IPS DF 4.7 (cell line): ENCODE measurements around the gene MEF2C.

Source experiments
- DNase-seq: peaks from one replicate; pipeline ENCODE4 v3.0.0-alpha.2; 2013; ENCODE audit warnings: low spot score; ENCODE audit errors: extremely low read depth

Gene MEF2C

DNA sequence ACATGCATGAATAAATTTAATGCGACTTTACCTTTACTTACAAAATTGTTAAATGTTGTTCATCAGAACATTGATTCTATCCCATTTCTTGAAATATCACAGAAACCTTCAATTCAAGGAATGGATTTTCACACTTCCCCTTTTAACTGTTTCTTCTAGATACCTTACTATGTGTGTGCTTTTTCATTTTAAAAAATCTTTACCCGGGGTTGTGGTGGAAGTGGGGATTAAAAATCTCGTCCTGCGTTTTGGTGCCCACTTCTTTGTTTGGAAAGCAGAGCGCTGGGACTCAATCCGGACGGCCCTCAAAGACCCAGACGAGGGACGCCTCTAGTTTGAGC is 5.8 kb upstream of the MEF2C start:
- DNase-seq, result no peak

DNA sequence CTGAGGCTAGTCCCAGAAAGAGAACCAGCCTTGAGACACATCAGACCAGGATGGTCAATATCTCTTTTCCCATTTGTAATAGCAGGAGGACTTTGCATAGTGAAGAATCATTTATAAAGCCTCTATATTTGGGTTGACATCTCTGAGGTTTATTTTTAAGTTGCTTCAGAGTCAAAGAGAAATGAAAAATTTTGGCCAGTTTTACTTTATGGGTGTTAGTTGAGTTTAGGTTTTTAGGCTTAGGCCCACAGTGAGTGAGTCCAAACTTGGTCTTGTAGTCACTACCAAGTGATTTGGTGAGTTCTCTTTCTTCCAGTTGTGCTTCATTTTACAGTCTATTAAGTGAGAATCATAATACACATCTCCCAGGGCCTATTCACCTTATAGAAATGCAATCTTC is 5.3 kb upstream of the MEF2C start:
- DNase-seq, result no peak

DNA sequence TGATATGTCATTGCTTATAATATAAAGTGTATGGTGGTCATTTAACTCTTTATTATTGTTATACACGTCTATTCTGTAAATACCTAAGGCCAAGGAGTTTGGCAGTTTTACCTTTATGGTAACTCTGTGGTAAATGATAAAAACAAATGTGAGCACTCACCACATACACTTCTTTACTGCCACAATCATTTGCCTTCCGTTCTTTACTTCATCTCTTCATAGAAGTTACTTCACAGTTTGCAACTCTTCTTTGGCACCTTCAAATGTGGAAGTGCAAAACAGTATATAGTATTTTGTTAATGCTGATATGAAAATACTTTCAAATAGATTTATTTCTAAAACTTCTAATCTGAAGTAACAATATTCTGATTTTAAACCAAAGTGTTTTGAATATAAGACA is 4.4 kb upstream of the MEF2C start:
- no peak for DNase-seq

DNA sequence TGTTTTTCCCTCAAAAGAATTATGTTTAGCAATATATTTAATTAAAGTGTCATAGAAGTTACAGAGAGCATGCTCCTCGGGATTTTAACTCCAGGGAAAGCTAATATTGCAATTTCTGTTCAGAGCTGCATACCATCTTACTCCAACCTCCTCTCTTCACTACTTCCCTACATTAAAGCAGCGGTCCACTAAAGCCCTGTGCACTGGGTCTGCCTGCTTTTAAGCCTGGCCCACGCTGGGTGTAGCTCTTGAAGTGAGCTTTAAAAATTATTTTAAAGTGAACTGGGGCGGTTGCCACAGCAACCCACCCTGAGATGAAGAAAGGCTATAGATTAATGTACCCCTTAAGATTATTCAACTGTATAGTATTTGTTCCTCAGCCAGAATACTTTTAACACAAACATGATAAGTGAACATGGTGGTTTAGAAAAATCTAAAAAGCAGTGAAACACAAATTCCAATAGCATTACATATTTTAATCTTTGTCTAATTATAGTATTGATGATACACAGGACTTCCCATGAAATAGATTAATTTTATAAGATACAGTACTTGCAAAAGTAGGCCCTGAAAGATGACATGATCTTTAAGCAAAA is 3.9 kb upstream of the MEF2C start:
- DNase-seq, result no peak

DNA sequence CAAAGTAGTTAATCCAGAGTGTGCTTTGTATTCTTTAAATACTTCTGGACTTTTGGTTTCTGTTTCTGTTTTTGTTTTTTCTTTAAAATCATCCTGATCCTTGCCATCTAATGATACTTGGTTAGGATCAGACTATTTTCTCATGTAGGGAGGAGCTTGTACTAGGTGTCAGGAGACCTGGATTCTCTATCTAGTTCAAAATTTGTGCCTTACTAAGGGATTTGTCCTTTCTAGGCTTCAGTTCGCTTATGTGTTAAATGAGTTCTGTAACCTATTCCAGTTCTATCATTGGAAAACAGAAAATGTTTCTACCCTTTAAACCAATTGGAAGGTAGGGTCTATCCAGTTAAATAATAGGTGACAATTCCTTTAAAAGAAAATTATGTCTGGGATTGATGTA is 3.3 kb upstream of the MEF2C start:
- DNase-seq, result no peak

DNA sequence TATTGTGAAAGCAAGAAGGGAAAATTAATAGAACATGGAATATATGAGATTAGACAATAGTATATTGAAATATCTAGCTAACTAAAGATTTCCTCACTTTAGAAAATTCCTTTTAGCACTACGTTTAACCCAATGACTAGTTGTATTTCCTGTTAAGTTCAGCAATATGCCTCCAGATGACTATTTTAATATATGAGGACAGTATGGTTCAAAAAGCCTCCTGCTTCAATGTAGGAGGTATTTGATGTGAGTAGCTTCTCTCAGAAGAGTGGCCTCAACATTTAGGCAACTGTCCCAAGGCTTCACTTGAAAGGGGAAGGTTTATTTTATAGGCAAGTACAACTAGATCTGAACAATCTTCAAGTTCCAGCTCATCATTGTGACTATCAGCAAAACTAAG is 2.0 kb upstream of the MEF2C start:
- no peak for DNase-seq

DNA sequence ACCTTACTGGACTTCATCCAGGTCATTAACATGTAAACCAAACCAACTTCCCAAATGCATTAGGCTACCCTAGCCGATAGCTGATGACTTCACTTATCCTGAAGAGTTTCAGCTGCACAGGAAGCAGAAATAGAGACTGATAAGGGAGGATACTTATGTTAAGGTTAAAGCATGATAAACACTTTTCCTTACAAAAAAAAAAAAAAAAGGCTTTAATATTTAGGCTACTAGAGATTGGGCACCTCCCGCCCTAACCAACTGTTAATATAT is 1.6 kb upstream of the MEF2C start:
- DNase-seq, result no peak

DNA sequence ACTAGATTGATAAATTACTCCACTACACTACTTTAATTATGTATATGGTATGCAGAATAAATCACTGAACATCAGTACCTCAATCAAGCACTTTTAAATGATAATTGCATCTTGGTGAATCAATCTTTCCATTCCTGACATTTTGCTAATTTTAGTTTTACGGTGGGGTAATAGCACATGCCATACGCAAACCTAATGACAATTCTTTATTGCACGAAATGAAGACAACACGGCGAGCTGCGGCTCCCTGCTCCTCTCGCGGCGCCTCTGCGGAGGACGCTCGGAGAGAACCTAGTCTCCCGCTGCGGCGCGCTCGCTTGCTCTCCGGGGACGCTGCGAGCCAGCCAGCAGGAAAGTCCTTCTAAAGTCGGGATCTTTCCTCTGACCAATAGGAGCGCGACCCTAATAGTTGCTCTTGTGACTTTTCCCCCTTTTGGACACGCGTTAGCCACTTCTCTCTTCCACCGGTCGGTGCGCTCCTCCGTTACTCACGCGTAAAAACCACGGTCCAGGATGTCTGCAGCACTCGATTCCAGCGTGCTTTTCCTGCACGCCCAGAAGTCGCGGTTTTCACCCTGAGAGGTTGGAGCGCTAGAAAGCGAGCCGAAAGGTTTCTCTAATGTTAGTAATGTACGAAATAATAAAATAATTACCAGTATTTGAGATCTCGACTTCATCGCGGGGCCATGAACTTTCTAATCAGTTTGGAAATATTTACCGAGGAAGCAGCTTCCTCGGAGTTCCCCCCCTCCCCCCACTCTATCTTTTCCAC is 1.0 kb upstream of the MEF2C start:
- DNase-seq, result no peak

DNA sequence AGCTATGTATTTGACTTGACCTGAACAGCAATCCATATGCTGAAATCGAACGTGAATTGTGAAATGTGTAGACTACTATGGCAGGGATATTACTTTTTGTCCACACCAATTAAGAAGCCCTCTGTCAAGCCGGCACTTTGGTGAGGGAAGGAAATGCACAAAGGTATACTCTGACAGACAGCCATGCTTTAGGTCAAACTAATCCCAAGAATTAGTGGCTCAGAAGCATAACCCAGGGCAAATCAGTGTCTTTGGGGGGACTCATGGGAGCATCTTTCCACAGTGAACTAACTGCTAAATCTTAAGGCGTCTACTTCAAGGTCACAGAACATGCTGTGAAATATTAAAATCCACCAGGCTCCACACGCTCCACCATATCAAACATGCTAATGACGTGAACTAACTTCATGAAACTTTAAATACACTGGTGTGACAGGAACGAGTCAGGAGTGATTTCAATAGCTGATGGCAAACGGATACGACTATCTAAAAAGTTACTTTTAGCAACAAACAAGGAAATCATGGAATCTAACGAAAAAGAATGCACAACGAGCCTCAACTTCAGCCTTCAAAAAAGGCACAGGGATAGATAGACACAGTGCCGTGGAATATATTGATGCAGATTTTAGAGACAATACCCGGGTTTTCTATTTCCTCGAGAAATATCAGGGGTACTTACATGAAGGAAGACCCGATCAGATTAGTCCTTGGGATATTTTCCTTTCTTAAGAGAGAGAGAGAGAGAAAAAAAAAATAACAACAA is 527 bp downstream of the MEF2C start:
- no peak for DNase-seq

DNA sequence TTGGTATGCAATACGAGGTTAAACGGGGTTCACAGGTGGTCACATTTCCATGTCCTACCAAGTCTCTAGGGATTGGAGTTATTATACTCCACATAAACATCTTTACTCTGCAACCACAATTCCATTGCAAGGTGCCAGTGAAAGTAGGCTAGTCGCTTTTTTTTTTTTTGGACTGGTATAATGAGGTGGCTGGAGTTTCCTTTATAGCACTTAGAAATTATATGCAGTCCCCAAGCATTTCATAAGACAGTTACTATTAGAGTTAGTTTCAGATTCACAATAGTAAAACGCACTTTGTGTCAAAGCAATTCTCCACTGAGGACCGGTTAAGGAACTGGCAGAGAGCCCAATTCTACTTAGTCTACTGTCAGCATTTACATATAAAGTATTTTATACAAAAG is 1.4 kb downstream of the MEF2C start:
- no peak for DNase-seq

DNA sequence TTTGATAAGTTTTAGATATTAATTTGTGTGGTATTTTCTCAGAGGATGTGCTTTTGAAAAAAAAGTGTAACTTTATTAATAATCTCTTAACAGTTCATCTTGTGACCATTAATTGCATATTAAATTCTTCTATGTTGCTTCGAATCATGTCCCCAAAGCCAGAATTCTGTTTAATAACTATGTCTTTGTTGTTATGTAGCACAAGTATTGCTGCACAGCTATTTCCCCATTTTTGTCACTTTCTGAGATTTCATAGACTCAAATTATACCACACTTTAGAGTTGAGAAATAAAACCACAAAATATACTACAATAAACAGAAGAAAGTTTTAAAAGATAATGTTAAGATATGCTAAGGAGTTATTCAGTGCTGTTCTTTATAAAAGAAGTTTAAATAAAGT is 2.8 kb downstream of the MEF2C start:
- DNase-seq, result no peak

DNA sequence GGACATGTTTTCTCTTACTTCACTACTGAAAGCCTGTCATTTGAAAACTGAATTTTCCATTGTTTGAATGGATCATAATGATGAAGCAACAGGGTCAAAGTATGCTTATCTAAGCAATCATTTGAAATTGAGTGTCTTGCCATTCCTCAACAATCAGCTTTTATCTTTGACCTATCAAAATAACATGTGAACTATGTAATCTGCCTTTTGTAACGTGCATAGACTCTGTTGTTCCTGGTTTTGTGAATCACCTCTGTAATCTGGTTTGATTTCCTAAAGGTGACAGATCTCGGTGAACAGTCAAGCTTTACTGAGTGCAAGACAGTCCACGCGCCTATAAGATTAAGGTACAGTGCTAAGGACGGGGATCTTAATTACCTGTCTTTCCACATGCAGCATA is 3.3 kb downstream of the MEF2C start:
- DNase-seq, result no peak

DNA sequence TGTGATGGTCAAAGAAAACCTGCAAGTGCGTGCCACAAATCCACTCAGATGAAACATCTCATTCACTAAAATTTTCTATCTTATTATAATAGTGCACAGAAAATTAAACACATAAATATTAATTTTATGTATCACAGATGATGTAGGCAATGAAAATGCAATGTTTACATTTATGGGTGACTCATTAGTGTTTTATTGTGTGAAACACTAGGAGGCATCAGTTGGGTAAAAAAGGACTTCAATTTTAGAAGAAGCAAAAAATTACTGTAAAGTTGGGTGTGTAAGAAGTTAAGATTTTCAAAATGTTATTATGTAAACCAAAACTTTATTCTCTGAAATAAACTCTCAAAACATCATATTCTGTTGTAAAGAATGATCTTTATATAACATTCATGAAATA is 4.0 kb downstream of the MEF2C start:
- DNase-seq, result no peak

DNA sequence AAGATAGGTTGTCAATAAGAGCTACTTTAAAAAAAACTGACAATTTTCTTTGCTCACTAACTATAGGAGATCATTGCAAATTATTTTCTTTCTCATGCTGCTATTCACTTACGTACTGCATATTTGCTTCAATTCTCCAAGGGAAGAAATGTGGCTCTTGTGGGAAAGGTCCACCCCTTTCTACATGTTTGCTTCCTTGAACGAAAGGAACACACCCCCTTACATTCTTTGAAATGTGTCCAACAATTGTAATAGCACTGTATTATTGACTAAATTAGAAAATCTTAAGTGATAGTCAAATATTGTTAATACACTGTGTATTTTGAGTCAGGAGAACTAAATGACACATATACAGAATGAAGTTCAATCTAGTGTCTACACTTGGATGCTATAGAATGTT is 5.2 kb downstream of the MEF2C start:
- no peak for DNase-seq

DNA sequence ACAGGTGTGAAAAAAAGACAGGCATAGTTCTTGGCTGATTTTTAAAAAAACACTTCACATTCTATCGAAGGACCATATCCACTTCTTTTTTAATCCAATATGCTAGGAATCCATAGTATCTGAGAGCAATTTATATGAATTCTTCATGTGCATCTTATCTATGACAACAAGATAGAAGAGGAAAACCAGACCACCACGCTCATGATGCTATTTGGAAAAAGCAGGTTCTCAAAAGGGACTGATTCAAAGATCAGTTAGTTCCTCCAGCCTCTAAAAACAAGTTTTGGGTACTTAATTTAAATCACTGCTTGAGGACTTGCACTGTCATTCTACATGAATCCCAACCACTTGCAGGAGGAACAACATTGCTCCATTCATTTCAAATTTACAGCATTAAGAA is 6.3 kb downstream of the MEF2C start:
- no peak for DNase-seq

DNA sequence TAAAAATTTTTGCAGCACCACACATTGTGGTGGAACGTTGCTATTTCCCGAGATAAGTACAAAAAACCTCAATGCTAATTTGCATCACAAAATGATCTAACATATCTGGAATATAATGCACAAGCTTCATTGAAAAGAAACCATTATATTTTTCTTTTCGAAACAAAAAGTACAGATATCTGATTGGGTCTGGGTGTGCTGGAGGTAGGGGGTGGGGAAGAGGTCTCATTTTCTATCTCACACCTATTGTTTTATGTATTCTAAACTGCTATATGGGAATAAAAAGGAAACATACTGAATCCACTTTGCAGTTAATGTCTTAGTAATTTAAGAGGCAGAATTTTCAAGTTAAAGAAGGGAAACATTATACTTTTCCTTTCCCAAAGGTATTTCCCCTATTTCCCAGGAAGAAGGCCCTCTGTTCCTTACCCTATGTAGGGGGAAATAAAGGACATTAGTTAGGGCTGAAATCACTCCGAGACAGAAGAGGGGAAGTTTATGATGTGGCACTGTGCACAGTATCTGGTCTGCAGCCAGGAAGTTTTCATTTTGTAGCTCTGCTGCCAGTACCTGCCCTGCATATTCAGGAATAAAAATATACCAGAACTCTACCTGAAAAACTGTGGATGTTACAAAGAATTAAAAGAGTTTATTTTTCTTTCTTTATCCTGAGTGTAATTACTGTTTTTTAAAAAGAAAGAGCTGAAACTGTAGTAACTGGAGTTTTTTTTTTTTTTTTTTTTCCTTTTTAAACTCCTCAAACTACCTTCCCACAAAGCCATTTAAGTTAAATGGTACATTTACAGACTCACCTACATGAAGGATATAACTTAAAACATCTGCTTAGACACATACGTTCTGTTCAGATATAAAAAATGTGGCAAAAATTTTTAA is 7.4 kb downstream of the MEF2C start:
- DNase-seq, result no peak

DNA sequence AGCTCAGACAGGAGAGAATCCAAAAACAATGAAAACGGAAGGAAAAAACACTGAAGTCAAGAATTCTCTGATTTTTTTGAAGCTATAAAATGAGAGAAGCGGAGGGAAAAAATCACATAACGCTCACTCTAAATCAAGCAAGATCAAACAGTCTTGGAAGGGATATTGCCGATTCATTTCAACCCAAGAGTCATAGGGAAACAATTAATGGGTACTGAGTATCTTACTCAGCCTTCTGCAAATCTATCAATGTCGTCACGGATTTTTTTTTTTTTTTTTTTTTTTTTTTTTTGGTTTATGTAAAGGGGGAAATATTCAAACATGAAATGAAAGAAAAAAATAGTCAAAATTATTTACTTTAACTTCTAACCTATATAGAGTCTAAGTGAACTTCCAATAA is 9.5 kb downstream of the MEF2C start:
- DNase-seq, result no peak

DNA sequence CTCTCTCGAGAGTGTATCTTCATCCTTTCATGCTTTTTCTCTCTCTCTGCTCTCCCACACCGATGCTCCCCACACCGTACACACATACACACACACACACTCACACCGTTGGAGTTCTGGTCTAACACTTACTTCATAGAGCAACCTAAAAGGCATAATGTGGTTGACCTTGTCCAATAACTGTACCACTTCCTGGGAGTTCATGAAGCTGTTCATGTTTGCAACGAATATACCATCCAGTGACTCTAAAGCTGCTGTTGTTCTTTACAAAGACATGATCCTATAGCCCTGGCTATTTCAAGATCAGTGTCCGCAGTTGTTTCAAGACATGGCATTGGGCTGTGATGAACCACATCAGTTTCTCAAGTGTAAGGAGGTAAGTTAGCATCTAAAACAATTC is 10.0 kb downstream of the MEF2C start:
- DNase-seq, result no peak

DNA sequence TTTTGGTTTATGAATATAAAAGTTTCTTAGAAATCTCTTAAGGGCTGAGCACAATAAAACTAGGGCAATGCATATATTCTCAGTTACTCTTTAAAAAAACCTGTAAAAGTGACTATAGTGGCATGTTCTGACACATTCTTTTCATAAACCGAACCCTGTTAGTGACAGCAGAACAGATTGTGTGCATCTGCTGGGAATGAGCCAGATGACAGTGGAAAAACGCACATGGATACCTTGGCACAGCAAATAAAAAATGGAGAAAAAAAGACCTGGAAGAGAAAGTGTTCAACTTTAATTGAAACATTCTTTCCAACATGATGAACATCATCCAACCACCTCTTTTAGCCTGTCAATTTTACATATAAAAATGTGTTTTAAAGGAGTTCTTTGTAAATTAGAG is 12.7 kb downstream of the MEF2C start:
- DNase-seq, result no peak

DNA sequence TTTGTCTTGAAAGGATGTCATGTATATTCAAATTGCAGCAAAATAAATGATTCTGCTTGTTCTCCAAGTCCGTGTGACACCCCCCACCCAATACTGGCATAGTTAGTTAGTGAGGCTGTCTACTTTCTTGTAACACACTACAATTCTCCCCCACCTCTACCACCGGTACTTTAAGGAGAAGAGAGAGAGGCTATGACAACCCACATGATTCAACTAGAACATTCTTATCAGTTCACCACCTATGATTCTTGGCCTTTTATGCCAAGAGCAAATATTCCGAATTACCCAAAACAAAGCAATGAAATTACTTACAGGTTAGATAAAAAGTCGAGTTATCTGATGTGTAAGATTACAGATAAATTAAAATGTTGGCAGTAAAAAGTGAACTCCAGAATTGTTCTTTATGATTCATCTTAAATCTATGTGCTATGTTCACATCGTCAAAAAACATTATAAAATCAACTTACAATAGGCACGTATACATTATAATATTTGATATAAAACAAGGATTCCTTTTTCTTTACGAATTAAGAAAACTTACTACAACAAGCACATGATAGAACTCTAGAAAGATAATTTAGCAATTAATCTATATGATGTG is 14.4 kb downstream of the MEF2C start:
- no peak for DNase-seq

DNA sequence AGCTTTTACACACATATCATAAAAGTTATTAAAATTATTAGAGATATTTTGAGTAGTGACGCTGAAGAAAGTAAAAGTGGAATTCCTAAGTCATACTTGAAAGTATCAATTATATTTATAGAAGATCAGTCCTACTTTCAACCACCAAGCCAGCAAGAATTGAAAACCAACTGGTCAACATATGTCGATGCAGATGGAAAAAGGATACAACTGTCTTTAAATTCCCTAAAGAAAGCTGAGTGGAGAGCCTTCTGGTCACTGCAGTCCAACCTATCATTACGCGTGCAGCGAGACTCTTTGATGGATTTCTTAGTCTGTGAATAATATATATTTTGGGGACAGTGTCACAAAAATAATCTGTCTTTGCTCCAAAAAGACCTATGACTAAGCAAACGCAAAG is 15.3 kb downstream of the MEF2C start:
- DNase-seq, result no peak

DNA sequence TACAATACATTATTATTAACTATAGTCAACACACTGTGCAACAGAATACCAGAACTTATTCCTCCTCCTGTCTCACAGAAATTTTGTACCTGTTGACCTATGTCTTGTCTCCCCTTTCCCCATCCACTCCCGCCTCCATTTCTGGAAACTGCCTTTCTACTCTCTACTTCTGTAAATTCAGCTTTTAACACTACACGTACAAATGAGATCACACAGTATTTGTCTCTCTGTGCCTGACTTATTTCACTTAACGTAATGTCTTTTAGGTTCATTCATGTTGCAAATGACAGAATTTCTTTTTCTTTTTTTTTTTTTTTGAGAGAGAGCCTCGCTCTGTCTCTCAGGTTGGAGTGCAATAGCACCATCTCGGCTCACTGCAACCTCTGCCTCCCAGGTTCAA is 19.5 kb downstream of the MEF2C start:
- DNase-seq, result no peak
